ENCODE results near the gene TMEM272.

Gene TMEM272

DNA sequence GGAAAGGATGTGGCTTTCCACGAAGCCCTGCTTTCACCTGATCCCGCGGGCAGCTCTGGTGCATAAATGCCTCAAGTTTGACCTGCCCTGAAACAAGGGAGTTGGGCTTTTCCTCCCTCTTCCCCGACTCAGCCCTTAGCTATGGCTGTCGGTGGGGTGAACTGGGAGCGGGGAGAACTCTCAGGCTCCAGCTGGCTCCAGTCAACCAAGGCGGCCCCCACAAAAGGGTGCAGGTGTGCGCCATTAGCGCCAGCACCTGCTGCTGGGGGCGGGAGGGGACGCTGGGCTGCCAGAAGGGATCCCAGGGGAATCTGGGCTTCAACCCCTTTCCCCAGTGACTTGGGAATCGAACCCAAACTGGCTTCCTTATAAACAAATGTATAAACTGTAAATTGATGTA lies 33.9 kb downstream of the TMEM272 start:
- WGBS, 2 donors (ENCODE audit: extremely low coverage in 2 of 2, insufficient read length in 2 of 2, insufficient replicate concordance in 1 of 2): no CpG with 5 or more reads among the region's 12 CpGs
- Histone ChIP-seq H3K9me3 (replicated peaks in 1 of 2; ENCODE audit: control insufficient read depth in 2 of 2, insufficient read depth in 1 of 2, low read depth in 1 of 2, low read length in 2 of 2) (no peaks in the 10 kb centered on the region), H2BK120ac (ENCODE audit: low read depth, low read length) (no peak overlapping the region), H3K4ac (ENCODE audit: low read length) (no peak overlapping the region), H2BK12ac (ENCODE audit: low read length) (no peak overlapping the region), H3K4me3 (ENCODE audit: low read length in 2 of 2) (no peak overlapping the region), H4K8ac (ENCODE audit: low read depth, low read length) (no peak overlapping the region), H3K27me3 (ENCODE audit: control insufficient read depth in 3 of 3, insufficient read depth in 3 of 3, low read depth in 1 of 3, low read length in 3 of 3) (peaks cover 0 to 5% (median 0%) of the 10 kb centered on the region in 3 experiments), H3K36me3 (replicated peaks in 1 of 2; ENCODE audit: control insufficient read depth in 2 of 2, insufficient read depth in 2 of 2, low read length in 2 of 2) (no peaks in the 10 kb centered on the region), H2BK15ac (ENCODE audit: low read length) (no peak overlapping the region), H2AK5ac (ENCODE audit: low read depth, low read length) (no peak overlapping the region), H3K79me1 (ENCODE audit: low read depth, low read length) (no peaks in the 10 kb centered on the region), H3K14ac (ENCODE audit: low read length) (no peak overlapping the region), H3K9ac (ENCODE audit: low read depth, low read length, poor library complexity) (no peak overlapping the region), H4K91ac (ENCODE audit: low read depth, low read length, poor library complexity) (no peak overlapping the region), H3K23ac (ENCODE audit: low read depth, low read length, poor library complexity) (no peak overlapping the region), H2BK5ac (ENCODE audit: low read length) (peak overlapping the region; percentile 69), H3K27ac (replicated peaks; ENCODE audit: low read length) (no peak overlapping the region), H3K18ac (ENCODE audit: low read length) (peak overlapping the region; percentile 15), H3K4me2 (ENCODE audit: insufficient read depth, low read length, poor library complexity, severe bottlenecking) (no peak overlapping the region), H2AFZ (ENCODE audit: low read length) (peak overlapping the region; percentile 41), H3K4me1 (ENCODE audit: control insufficient read depth in 2 of 2, insufficient read depth in 1 of 2, low read depth in 1 of 2, low read length in 2 of 2) (peaks cover 3 to 7% of the 10 kb centered on the region in 2 donors)
- no peak for DNase-seq (ENCODE audit: low spot score)

DNA sequence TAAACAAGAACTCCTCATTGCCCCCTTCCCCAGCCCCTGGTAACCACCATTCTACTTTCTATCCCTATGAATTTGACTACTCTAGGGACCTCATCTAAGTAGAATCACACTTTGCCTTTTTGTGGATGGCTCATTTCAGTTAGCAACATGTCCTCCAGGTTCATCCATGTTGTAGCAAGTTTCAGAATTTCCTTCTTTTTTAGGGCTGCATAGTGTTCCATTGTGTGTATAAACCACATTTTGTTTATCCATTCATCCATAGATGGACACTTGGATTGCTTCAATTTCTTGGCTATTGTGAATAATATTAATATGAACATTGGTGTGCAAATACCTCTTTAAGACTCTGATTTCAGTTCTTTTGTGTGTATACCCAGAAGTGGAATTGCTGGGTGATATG lies 36.2 kb downstream of the TMEM272 start:
- Histone ChIP-seq H3K79me1 (ENCODE audit: low read depth, low read length) (no peaks in the 10 kb centered on the region), H3K18ac (ENCODE audit: low read length) (no peak overlapping the region), H2BK15ac (ENCODE audit: low read length) (no peak overlapping the region), H3K4me1 (ENCODE audit: control insufficient read depth in 2 of 2, insufficient read depth in 1 of 2, low read depth in 1 of 2, low read length in 2 of 2) (peaks cover 5 to 9% of the 10 kb centered on the region in 2 donors), H2BK120ac (ENCODE audit: low read depth, low read length) (no peak overlapping the region), H3K9ac (ENCODE audit: low read depth, low read length, poor library complexity) (no peak overlapping the region), H3K23ac (ENCODE audit: low read depth, low read length, poor library complexity) (no peak overlapping the region), H2BK12ac (ENCODE audit: low read length) (no peak overlapping the region), H3K4me2 (ENCODE audit: insufficient read depth, low read length, poor library complexity, severe bottlenecking) (no peak overlapping the region), H4K91ac (ENCODE audit: low read depth, low read length, poor library complexity) (no peak overlapping the region), H2AK5ac (ENCODE audit: low read depth, low read length) (no peak overlapping the region), H3K4ac (ENCODE audit: low read length) (no peak overlapping the region), H3K14ac (ENCODE audit: low read length) (no peak overlapping the region), H3K36me3 (replicated peaks in 1 of 2; ENCODE audit: control insufficient read depth in 2 of 2, insufficient read depth in 2 of 2, low read length in 2 of 2) (no peaks in the 10 kb centered on the region), H3K27me3 (ENCODE audit: control insufficient read depth in 3 of 3, insufficient read depth in 3 of 3, low read depth in 1 of 3, low read length in 3 of 3) (peaks cover 0 to 1% (median 0%) of the 10 kb centered on the region in 3 experiments), H2AFZ (ENCODE audit: low read length) (no peak overlapping the region), H3K27ac (replicated peaks; ENCODE audit: low read length) (no peak overlapping the region), H2BK5ac (ENCODE audit: low read length) (no peak overlapping the region), H3K9me3 (replicated peaks in 1 of 2; ENCODE audit: control insufficient read depth in 2 of 2, insufficient read depth in 1 of 2, low read depth in 1 of 2, low read length in 2 of 2) (no peaks in the 10 kb centered on the region), H3K4me3 (ENCODE audit: low read length in 2 of 2) (no peak overlapping the region), H4K8ac (ENCODE audit: low read depth, low read length) (no peak overlapping the region)
- DNase-seq (ENCODE audit: low spot score): no peak

DNA sequence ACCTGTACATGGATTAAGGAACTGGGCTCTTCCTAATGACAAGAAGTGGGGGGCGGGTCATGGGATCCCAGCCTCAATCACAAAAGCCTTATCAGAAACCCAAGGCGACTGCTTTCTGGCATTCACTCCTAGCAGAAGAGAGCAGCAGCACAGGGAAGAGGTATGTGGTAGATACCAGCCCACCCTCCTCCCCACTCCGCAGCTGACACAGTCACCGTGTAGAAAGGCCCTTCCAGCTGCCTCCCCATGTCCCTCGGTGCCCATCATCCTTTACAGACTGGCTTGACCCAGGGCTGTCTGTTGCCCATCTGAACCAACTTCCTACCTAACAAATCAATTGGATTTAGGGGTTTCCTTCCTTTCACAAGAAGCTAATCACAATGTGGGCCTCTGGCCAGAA lies 37.9 kb downstream of the TMEM272 start:
- Histone ChIP-seq H3K4me1 (ENCODE audit: control insufficient read depth in 2 of 2, insufficient read depth in 1 of 2, low read depth in 1 of 2, low read length in 2 of 2) (peaks cover 19 to 22% of the 10 kb centered on the region in 2 donors), H3K18ac (ENCODE audit: low read length) (no peak overlapping the region)

DNA sequence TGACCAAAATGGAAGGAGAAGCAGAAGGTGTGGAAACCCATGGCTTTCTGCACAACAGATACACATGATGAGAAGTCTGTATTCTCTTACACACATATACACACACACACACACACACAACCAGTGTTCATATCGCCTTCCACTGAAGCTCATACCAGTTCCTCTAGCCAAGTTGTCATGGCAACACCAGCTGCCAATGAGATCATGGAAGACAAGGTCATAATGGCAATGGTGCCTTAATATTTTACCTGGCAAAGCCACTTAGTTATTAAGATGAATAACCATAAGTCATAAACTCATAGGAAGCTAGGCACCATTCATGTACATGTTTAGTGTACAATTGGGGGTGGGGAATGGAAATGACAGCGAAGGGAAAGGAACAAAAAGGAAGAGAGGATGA lies 38.4 kb downstream of the TMEM272 start:
- H3K4me3 ChIP-seq (ENCODE audit: low read length in 2 of 2): no peak overlapping the region
- H3K79me1 ChIP-seq (ENCODE audit: low read depth, low read length): no peaks in the 10 kb centered on the region
- H3K4me1 ChIP-seq (ENCODE audit: control insufficient read depth in 2 of 2, insufficient read depth in 1 of 2, low read depth in 1 of 2, low read length in 2 of 2): peaks cover 21 to 26% of the 10 kb centered on the region in 2 donors
- H4K91ac ChIP-seq (ENCODE audit: low read depth, low read length, poor library complexity): no peak overlapping the region
- no peak overlapping the region for H2BK5ac ChIP-seq (ENCODE audit: low read length)
- no peak overlapping the region for H2BK12ac ChIP-seq (ENCODE audit: low read length)
- H3K14ac ChIP-seq (ENCODE audit: low read length): no peak overlapping the region
- H4K8ac ChIP-seq (ENCODE audit: low read depth, low read length): no peak overlapping the region
- no peak overlapping the region for H2AK5ac ChIP-seq (ENCODE audit: low read depth, low read length)
- no peak overlapping the region for H3K9ac ChIP-seq (ENCODE audit: low read depth, low read length, poor library complexity)
- no peak overlapping the region for H2BK120ac ChIP-seq (ENCODE audit: low read depth, low read length)
- H3K27me3 ChIP-seq (ENCODE audit: control insufficient read depth in 3 of 3, insufficient read depth in 3 of 3, low read depth in 1 of 3, low read length in 3 of 3): no peaks in the 10 kb centered on the region
- H3K4me2 ChIP-seq (ENCODE audit: insufficient read depth, low read length, poor library complexity, severe bottlenecking): no peak overlapping the region
- no peak overlapping the region for H3K18ac ChIP-seq (ENCODE audit: low read length)
- H3K9me3 ChIP-seq (replicated peaks in 1 of 2; ENCODE audit: control insufficient read depth in 2 of 2, insufficient read depth in 1 of 2, low read depth in 1 of 2, low read length in 2 of 2): no peaks in the 10 kb centered on the region
- no peak overlapping the region for H2BK15ac ChIP-seq (ENCODE audit: low read length)
- no peaks in the 10 kb centered on the region for H3K36me3 ChIP-seq (replicated peaks in 1 of 2; ENCODE audit: control insufficient read depth in 2 of 2, insufficient read depth in 2 of 2, low read length in 2 of 2)
- no peak overlapping the region for H3K4ac ChIP-seq (ENCODE audit: low read length)
- H2AFZ ChIP-seq (ENCODE audit: low read length): peak overlapping the region; percentile 52
- no peak overlapping the region for H3K27ac ChIP-seq (replicated peaks; ENCODE audit: low read length)
- H3K23ac ChIP-seq (ENCODE audit: low read depth, low read length, poor library complexity): no peak overlapping the region
- WGBS, 2 donors (ENCODE audit: extremely low coverage in 2 of 2, insufficient read length in 2 of 2, insufficient replicate concordance in 1 of 2): no CpG with 5 or more reads among the region's 2 CpGs
- no peak for DNase-seq (ENCODE audit: low spot score)

More for the DNA sequence above, 37.9 kb downstream of the TMEM272 start:
- no peak overlapping the region for H3K4ac ChIP-seq (ENCODE audit: low read length)
- H2BK120ac ChIP-seq (ENCODE audit: low read depth, low read length): no peak overlapping the region
- H2AFZ ChIP-seq (ENCODE audit: low read length): peak overlapping the region; percentile 10
- H3K27ac ChIP-seq (replicated peaks; ENCODE audit: low read length): no peak overlapping the region
- H3K79me1 ChIP-seq (ENCODE audit: low read depth, low read length): no peaks in the 10 kb centered on the region
- no peak overlapping the region for H2BK15ac ChIP-seq (ENCODE audit: low read length)
- H4K8ac ChIP-seq (ENCODE audit: low read depth, low read length): no peak overlapping the region
- H3K9ac ChIP-seq (ENCODE audit: low read depth, low read length, poor library complexity): no peak overlapping the region
- H3K4me2 ChIP-seq (ENCODE audit: insufficient read depth, low read length, poor library complexity, severe bottlenecking): no peak overlapping the region
- H3K4me3 ChIP-seq (ENCODE audit: low read length in 2 of 2): no peak overlapping the region
- no peaks in the 10 kb centered on the region for H3K36me3 ChIP-seq (replicated peaks in 1 of 2; ENCODE audit: control insufficient read depth in 2 of 2, insufficient read depth in 2 of 2, low read length in 2 of 2)
- no peak for DNase-seq (ENCODE audit: low spot score)
- no peak overlapping the region for H2AK5ac ChIP-seq (ENCODE audit: low read depth, low read length)
- H2BK5ac ChIP-seq (ENCODE audit: low read length): no peak overlapping the region
- H3K9me3 ChIP-seq (replicated peaks in 1 of 2; ENCODE audit: control insufficient read depth in 2 of 2, insufficient read depth in 1 of 2, low read depth in 1 of 2, low read length in 2 of 2): no peaks in the 10 kb centered on the region
- H3K27me3 ChIP-seq (ENCODE audit: control insufficient read depth in 3 of 3, insufficient read depth in 3 of 3, low read depth in 1 of 3, low read length in 3 of 3): no peaks in the 10 kb centered on the region
- no peak overlapping the region for H2BK12ac ChIP-seq (ENCODE audit: low read length)
- no peak overlapping the region for H3K14ac ChIP-seq (ENCODE audit: low read length)
- H4K91ac ChIP-seq (ENCODE audit: low read depth, low read length, poor library complexity): no peak overlapping the region
- H3K23ac ChIP-seq (ENCODE audit: low read depth, low read length, poor library complexity): peak overlapping the region; percentile 6
- no CpG with 5 or more reads among the region's 5 CpGs for WGBS, 2 donors (ENCODE audit: extremely low coverage in 2 of 2, insufficient read length in 2 of 2, insufficient replicate concordance in 1 of 2)
